H1 (cell line): ENCODE measurements around the gene USHBP1.

Source experiments
- EZH2 ChIP-seq: fragments of 200-600 bp; sonication (generic); IDR thresholded peaks from 2 replicates; pipeline ENCODE4 v1.7.1; 2012; ENCODE audit warnings: low read depth, mild to moderate bottlenecking, moderate library complexity, low read length, inconsistent platforms; ENCODE audit not compliant: severe bottlenecking
- POLR2A ChIP-seq, 2 experiments: IDR thresholded peaks; 1 replicate in 1 of 2; 2 replicates in 1 of 2; pipeline ENCODE4 v1.6.1; 2011; ENCODE audit warnings: low read depth in 2 of 2, low read length in 2 of 2, mild to moderate bottlenecking in 2 of 2; ENCODE audit errors: control extremely low read depth in 1 of 2
- RFX5 ChIP-seq: IDR thresholded peaks from 2 replicates; pipeline ENCODE4 v1.6.1; 2011; ENCODE audit warnings: low read depth, low read length, improper control_type of control experiment, borderline replicate concordance

- TF ChIP-seq RFX5 (no peak), POLR2A (IDR thresholded peaks at IDR 0.05; ENCODE audit: control extremely low read depth in 1 of 2, low read depth in 2 of 2, low read length in 2 of 2) (no peak), EZH2 (no peak)
Observed at GRCh38 chr19:17206736-17207581, 57.6 kb downstream of the USHBP1 start.
